GM11168 (cell line): Measurements from ENCODE around the gene SUGCT.

ENCODE experiments used
- in situ Hi-C: fragments of 300-500 bp; cut with MboI; formaldehyde crosslinking; loops from one replicate; pipeline ENCODE4 v1.12.0; 2022; ENCODE audit warnings: low sequenced_read_pairs; ENCODE audit not compliant: unreplicated experiment

The SUGCT gene

DNA sequence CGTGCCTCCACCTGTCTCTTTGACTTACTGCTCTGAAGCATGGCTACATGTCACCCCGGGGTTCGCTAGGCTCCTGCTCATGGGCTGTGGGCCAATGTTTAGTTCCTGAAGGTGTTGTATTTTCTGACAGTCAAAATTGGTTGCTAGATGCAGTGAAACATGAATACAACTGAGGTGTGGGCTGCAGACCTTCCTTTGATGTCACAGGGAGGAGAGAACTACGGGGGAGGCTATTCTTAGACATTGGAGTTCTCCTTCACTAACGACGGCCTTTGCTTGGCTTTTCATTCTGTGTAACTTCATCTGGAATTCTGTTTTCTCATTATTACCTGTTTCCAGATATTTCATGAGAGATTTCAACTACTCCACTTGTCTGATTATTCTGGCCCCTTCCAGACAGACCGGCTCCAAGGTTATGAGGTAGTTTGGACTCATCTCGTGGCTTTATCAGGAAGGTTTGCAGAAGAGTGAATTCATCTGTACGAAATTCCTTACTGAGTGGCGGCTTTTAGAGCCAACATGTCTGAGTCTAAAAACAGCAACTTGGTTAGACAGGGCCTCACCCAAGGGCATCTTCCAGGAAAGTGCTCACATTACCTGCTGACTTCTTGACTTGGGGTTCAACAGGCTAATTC is 774.7 kb downstream of the SUGCT start:
- in situ Hi-C loops, result no loop called here
